ENCODE results near the gene CREB5. TPM values are rescaled to one million over a fixed set of nuclear protein-coding genes. Genes with fewer than 3 reads are reported as not detected.
A peak's percentile ranks its signal among the peaks of the same experiment; 100 is the strongest.

The CREB5 gene
- total and polyA plus RNA-seq, 11 donors = 7.6 to 38.7 (median 15.2) TPM

- DNase-seq (no peak), ATAC-seq (no peak)
- peaks cover 0 to 24% (median 0%) of the 10 kb centered on the region in 9 donors for H3K27me3 ChIP-seq
- no peak overlapping the region for H3K4me3 ChIP-seq
- no peaks in the 10 kb centered on the region for H3K9me3 ChIP-seq
- intact Hi-C loops (cut with DNase I) = loop anchor here in 8 of 10 donors (2.0 to 10.0 kb wide), 7 partner anchors 172 to 562 kb away; no protein-coding TSS in a partner anchor
- H3K36me3 ChIP-seq = no peaks in the 10 kb centered on the region
- WGBS, 4 donors = 69 to 72% (median 71%) methylated on average over 5 of the region's 5 CpGs
- TF ChIP-seq CTCF (IDR thresholded peaks at IDR 0.05) = no peak
- TF ChIP-seq POLR2A (IDR thresholded peaks at IDR 0.05) = no peak
- no peak overlapping the region for H3K27ac ChIP-seq
- H3K4me1 ChIP-seq = peaks cover 0 to 14% (median 6%) of the 10 kb centered on the region in 12 donors
Observed at GRCh38 chr7:28856656-28857055, 444.3 kb downstream of the CREB5 start.

GRCh38 chr7:28858206-28858605 is 445.9 kb downstream of the CREB5 start:
- Histone ChIP-seq H3K36me3 (no peaks in the 10 kb centered on the region), H3K4me3 (no peak overlapping the region), H3K27ac (no peak overlapping the region), H3K4me1 (peaks cover 0 to 14% (median 6%) of the 10 kb centered on the region in 12 donors), H3K9me3 (no peaks in the 10 kb centered on the region), H3K27me3 (peaks cover 0 to 22% (median 0%) of the 10 kb centered on the region in 9 donors)
- DNase-seq = no peak
- ATAC-seq = no peak
- no peak for TF ChIP-seq CTCF (IDR thresholded peaks at IDR 0.05)
- TF ChIP-seq POLR2A (IDR thresholded peaks at IDR 0.05) = no peak
- WGBS, 4 donors = 86 to 94% (median 90%) methylated on average over 1 of the region's 1 CpG
- intact Hi-C loops (cut with DNase I) = loop anchor here in 7 of 10 donors (10.0 kb wide), 6 partner anchors 173 to 563 kb away; no protein-coding TSS in a partner anchor

GRCh38 chr7:28858895-28859294 is 446.6 kb downstream of the CREB5 start:
- 87 to 94% (median 89%) methylated on average over 6 of the region's 6 CpGs for WGBS, 4 donors
- no peak for DNase-seq
- ATAC-seq = no peak

GRCh38 chr7:28861825-28862224 is 449.5 kb downstream of the CREB5 start:
- no peaks in the 10 kb centered on the region for H3K9me3 ChIP-seq
- DNase-seq (no peak), ATAC-seq (peak in 2 of 4 donors; percentile 38 to 52)
- H3K4me3 ChIP-seq = no peak overlapping the region
- intact Hi-C loops (cut with DNase I) = no loop called here
- TF ChIP-seq CTCF (IDR thresholded peaks at IDR 0.05) (no peak), POLR2A (IDR thresholded peaks at IDR 0.05) (no peak)
- no peak overlapping the region for H3K27ac ChIP-seq
- H3K36me3 ChIP-seq = no peaks in the 10 kb centered on the region
- no peaks in the 10 kb centered on the region for H3K4me1 ChIP-seq
- peaks cover 0 to 20% (median 0%) of the 10 kb centered on the region in 9 donors for H3K27me3 ChIP-seq
- 80 to 85% (median 84%) methylated on average over 4 of the region's 4 CpGs for WGBS, 4 donors

More at GRCh38 chr7:28858895-28859294, 446.6 kb downstream of the CREB5 start:
- H3K27me3 ChIP-seq = peaks cover 0 to 16% (median 0%) of the 10 kb centered on the region in 9 donors
- TF ChIP-seq CTCF (IDR thresholded peaks at IDR 0.05) = no peak
- TF ChIP-seq POLR2A (IDR thresholded peaks at IDR 0.05) = no peak
- no peak overlapping the region for H3K4me3 ChIP-seq
- no peaks in the 10 kb centered on the region for H3K9me3 ChIP-seq
- intact Hi-C loops (cut with DNase I) = loop anchor here in 7 of 10 donors (10.0 kb wide), 6 partner anchors 174 to 564 kb away; no protein-coding TSS in a partner anchor
- H3K4me1 ChIP-seq = peaks cover 0 to 7% (median under 1%) of the 10 kb centered on the region in 12 donors
- no peaks in the 10 kb centered on the region for H3K36me3 ChIP-seq
- H3K27ac ChIP-seq = no peak overlapping the region
